Measurements from ENCODE around the gene RNF123.

- TF ChIP-seq, protein P1, sequence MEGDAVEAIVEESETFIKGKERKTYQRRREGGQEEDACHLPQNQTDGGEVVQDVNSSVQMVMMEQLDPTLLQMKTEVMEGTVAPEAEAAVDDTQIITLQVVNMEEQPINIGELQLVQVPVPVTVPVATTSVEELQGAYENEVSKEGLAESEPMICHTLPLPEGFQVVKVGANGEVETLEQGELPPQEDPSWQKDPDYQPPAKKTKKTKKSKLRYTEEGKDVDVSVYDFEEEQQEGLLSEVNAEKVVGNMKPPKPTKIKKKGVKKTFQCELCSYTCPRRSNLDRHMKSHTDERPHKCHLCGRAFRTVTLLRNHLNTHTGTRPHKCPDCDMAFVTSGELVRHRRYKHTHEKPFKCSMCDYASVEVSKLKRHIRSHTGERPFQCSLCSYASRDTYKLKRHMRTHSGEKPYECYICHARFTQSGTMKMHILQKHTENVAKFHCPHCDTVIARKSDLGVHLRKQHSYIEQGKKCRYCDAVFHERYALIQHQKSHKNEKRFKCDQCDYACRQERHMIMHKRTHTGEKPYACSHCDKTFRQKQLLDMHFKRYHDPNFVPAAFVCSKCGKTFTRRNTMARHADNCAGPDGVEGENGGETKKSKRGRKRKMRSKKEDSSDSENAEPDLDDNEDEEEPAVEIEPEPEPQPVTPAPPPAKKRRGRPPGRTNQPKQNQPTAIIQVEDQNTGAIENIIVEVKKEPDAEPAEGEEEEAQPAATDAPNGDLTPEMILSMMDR (IDR thresholded peaks at IDR 0.05) = no peak
- TF ChIP-seq EP300 (IDR thresholded peaks at IDR 0.05) = no peak
Observed at GRCh38 chr3:49646236-49646635, 43.1 kb upstream of the RNF123 start.
